Activated CD4-positive, alpha-beta T cell treated with anti-CD3 and anti-CD28 coated beads for 48 hours (primary cell): ENCODE results near the gene EMC6.

ENCODE experiments used
- DNase-seq: peaks from one replicate; pipeline ENCODE4 v3.0.0-alpha.2; 2020

The EMC6 gene

GRCh38 chr17:3656755-3657587, 11.6 kb upstream of the EMC6 start:
- DNase-seq, result no peak

GRCh38 chr17:3657588-3657869, 11.1 kb upstream of the EMC6 start:
- DNase-seq, result no peak

- DNase-seq, result no peak
Observed at GRCh38 chr17:3657874-3658783, 10.5 kb upstream of the EMC6 start.

- DNase-seq, result no peak
Observed at GRCh38 chr17:3658784-3659449, 9.7 kb upstream of the EMC6 start.

GRCh38 chr17:3659541-3660111, 9.0 kb upstream of the EMC6 start:
- DNase-seq, result no peak

- DNase-seq, result no peak
Observed at GRCh38 chr17:3660311-3660891, 8.2 kb upstream of the EMC6 start.

- DNase-seq, result no peak
Observed at GRCh38 chr17:3663102-3664011, 5.3 kb upstream of the EMC6 start.

GRCh38 chr17:3665834-3666233, 2.8 kb upstream of the EMC6 start:
- DNase-seq, result no peak

- DNase-seq, result no peak
Observed at GRCh38 chr17:3666516-3666915, 2.1 kb upstream of the EMC6 start.

GRCh38 chr17:3667366-3668278, 990 bp upstream of the EMC6 start:
- peak; percentile 15 for DNase-seq

GRCh38 chr17:3669085-3669347, 404 bp downstream of the EMC6 start:
- no peak for DNase-seq

- DNase-seq, result no peak
Observed at GRCh38 chr17:3669548-3669947, 936 bp downstream of the EMC6 start.

- DNase-seq, result no peak
Observed at GRCh38 chr17:3672571-3672970, 4.0 kb downstream of the EMC6 start.

- no peak for DNase-seq
Observed at GRCh38 chr17:3675886-3676285, 7.3 kb downstream of the EMC6 start.

- DNase-seq, result no peak
Observed at GRCh38 chr17:3678095-3678820, 9.6 kb downstream of the EMC6 start.

GRCh38 chr17:3678821-3679530, 10.4 kb downstream of the EMC6 start:
- no peak for DNase-seq

GRCh38 chr17:3679531-3680126, 11.0 kb downstream of the EMC6 start:
- DNase-seq, result no peak

- no peak for DNase-seq
Observed at GRCh38 chr17:3681057-3681456, 12.4 kb downstream of the EMC6 start.

- no peak for DNase-seq
Observed at GRCh38 chr17:3681565-3681964, 13.0 kb downstream of the EMC6 start.
